Measurements from ENCODE around the gene WDR27.

The WDR27 gene

DNA sequence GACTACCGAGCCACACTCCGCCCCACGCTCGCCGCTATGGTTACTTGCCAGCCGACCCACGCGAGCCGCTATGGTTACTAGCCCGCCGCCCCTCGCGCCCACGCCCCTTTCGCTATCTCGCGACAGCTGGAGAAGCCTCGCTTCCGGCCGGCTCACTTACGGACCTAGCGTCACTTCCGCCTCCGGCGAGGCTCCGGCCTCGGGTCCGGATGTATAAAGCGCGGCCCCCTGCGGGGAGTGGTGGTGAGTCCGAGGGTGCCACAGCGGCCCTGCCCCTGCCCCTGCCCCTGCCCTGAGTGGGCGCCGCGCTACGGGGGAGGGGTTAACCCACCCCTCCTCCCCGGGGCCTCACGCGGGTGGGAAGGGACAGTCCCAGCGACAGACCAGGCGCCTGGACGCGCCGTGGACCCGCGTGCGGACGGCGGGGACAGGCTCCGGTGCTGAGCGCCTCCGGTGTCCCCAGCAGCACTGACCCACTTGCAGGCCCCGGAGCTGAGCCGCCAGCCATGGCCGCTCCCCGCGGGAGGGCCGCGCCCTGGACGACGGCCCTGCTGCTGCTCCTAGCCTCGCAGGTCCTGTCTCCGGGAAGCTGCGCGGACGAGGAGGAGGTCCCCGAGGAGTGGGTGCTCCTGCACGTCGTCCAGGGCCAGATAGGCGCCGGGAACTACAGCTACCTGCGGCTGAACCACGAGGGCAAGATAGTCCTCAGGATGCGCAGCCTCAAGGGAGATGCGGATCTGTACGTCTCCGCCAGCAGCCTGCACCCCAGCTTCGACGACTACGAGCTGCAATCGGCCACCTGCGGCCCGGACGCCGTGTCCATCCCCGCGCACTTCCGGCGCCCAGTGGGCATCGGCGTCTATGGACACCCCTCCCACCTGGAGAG is at the start of gene WDR27, which contains the start of gene C6orf120:
Gene WDR27 (minus strand): TSS at position 76 of the 886 bp plus-strand sequence. CDS start 13,024 bp downstream, outside the sequence.
Gene C6orf120 (plus strand): TSS at position 173 of the 886 bp plus-strand sequence. CDS start 334 bp downstream, at position 507.
- DNase-seq (ENCODE audit: low read depth in 2 of 2), result peak; percentile 96 to 97
- TF ChIP-seq, protein P1, sequence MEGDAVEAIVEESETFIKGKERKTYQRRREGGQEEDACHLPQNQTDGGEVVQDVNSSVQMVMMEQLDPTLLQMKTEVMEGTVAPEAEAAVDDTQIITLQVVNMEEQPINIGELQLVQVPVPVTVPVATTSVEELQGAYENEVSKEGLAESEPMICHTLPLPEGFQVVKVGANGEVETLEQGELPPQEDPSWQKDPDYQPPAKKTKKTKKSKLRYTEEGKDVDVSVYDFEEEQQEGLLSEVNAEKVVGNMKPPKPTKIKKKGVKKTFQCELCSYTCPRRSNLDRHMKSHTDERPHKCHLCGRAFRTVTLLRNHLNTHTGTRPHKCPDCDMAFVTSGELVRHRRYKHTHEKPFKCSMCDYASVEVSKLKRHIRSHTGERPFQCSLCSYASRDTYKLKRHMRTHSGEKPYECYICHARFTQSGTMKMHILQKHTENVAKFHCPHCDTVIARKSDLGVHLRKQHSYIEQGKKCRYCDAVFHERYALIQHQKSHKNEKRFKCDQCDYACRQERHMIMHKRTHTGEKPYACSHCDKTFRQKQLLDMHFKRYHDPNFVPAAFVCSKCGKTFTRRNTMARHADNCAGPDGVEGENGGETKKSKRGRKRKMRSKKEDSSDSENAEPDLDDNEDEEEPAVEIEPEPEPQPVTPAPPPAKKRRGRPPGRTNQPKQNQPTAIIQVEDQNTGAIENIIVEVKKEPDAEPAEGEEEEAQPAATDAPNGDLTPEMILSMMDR (IDR thresholded peaks at IDR 0.05; ENCODE audit: low read depth, low read length), result no peak
- H3K4me3 ChIP-seq (replicated peaks in 1 of 2; ENCODE audit: low read depth in 2 of 2, low read length in 2 of 2), result peak within 1 kb of the TSS; percentile 94 to 96

DNA sequence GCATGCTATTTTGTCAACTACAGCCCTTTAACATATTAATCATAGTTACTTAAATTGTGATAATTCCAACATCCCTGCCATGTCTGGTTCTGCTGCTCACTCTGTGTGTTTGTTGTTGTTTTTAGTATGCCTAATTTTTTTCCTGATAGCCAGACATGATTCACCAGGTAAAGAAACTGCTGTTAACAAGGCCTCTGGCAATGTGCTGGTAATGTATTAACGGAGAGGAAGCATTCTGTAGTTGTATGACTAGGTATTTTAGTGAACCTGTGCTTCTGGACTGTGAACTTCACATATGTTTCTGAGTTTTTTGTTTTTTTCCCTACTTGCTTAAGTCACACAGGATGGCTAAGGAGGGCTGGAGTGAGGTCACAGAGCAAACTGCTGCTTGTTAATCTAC is 44.7 kb upstream of the WDR27 start:
- H3K4me3 ChIP-seq (replicated peaks in 1 of 2; ENCODE audit: low read depth in 2 of 2, low read length in 2 of 2), result no peak overlapping the region
- DNase-seq (ENCODE audit: low read depth in 2 of 2), result no peak
- TF ChIP-seq, protein P1 (IDR thresholded peaks at IDR 0.05; ENCODE audit: low read depth, low read length), result no peak

DNA sequence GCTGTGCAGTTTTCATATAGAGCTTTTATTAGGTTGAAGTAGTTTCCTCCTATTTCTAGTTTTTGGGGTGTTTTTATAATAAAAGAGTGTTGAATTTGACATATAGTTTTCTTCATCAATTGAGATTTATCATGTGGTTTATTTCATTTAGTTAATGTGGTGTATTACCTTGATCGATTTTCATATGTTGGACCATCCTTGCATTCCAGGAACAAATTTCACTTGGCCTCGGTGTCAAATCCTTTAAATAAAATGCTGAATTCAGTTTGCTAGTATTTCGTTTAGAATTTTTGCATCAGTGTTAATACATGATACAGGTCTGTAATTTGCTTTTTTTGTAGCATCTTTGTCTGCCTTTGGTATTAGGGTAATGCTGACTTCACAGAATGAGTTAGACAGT is 43.6 kb upstream of the WDR27 start:
- TF ChIP-seq, protein P1 (IDR thresholded peaks at IDR 0.05; ENCODE audit: low read depth, low read length), result no peak

DNA sequence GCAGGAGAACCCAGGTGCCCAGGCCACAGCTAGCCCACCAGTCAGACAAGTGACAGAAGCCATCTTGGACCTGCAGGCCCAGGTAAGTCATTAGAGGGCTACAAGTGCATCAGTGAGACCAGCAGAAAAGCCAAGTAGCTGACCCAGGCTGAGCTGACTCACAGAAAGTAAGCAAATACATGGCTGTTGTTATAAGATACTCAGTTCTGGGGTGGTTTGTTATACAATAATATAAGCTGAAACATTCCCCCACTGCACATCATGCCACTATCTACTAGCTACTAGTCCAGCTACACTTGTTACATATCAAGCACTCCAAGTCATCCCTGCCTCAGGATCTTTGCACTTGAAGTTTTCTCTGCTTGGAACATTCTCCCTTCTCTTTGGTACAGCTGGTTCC is 39.5 kb upstream of the WDR27 start:
- no peak for DNase-seq (ENCODE audit: low read depth in 2 of 2)
- TF ChIP-seq, protein P1 (IDR thresholded peaks at IDR 0.05; ENCODE audit: low read depth, low read length), result no peak
- no peak overlapping the region for H3K4me3 ChIP-seq (replicated peaks in 1 of 2; ENCODE audit: low read depth in 2 of 2, low read length in 2 of 2)

More for the DNA sequence above, 43.6 kb upstream of the WDR27 start:
- H3K4me3 ChIP-seq (replicated peaks in 1 of 2; ENCODE audit: low read depth in 2 of 2, low read length in 2 of 2), result no peak overlapping the region
- no peak for DNase-seq (ENCODE audit: low read depth in 2 of 2)

DNA sequence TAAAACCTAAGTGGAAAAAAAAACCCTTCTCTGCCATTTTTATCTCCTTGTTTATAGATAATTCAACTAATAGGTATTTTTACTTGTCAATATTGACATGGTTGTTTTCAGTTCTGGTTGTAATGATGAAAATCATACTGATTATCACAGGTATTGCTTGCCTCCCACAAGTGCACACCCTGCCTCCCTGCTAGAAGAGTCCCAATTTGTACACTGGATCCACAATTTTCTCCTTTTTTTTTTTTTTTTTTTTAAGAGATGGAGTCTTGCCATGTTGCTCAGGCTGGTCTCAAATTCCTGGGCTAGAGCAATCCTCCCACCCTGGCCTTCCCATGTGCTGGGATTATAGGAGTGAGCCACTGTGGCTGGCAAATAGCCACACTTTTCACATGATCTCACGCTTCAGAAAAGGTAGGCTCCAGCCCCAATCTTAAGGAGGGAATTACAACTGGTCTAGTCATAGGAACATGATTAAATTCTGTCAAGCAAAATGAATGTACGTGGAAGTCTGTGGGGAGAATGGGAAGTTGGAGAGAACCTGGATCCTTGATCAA is 37.2 kb upstream of the WDR27 start:
- TF ChIP-seq, protein P1 (IDR thresholded peaks at IDR 0.05; ENCODE audit: low read depth, low read length), result no peak
- H3K4me3 ChIP-seq (replicated peaks in 1 of 2; ENCODE audit: low read depth in 2 of 2, low read length in 2 of 2), result no peak overlapping the region

DNA sequence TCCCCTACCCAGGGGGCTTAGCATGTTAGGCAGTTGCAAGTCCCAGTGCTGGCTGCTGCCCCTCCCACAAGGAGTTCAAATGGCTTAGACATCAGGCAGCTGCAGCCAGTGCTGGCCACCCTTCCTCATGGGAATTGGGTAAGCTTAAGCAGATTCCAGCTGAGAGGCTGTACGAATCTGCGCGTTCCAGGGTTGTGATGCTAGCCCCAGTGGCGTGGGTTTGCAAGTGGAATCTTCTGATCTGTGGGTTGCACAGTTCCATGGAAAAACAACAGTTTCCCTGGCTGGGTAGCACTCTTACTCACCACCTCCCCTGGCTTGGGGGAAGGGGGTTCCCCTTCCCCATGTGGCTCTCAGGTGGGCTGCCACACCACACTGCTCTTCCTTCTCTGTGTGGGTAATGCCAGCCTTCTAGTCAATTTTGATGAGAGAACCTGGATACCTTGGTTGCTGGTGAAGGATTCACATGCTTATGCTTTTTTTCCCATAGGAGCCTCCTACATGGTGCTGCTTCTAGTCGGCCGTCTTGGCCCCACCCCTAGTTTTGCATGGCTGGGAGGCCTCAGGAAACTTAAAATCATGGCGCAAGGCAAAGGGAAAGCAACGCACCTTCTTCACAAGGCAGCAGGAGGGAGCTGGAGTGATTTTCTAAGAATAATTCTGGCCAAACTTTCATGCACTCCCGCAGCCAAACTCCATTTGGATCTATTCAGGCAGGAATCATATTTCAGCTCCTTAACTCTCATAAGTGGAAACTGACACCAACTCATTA is 36.6 kb upstream of the WDR27 start:
- no peak overlapping the region for H3K4me3 ChIP-seq (replicated peaks in 1 of 2; ENCODE audit: low read depth in 2 of 2, low read length in 2 of 2)
- peak in 1 of 2 donors; percentile 45 for DNase-seq (ENCODE audit: low read depth in 2 of 2)
- TF ChIP-seq, protein P1 (IDR thresholded peaks at IDR 0.05; ENCODE audit: low read depth, low read length), result no peak

More for the DNA sequence above, 37.2 kb upstream of the WDR27 start:
- no peak for DNase-seq (ENCODE audit: low read depth in 2 of 2)

Measured in cardiac fibroblast (primary cell).